ENCODE data around the gene TGFBR3.

DNA sequence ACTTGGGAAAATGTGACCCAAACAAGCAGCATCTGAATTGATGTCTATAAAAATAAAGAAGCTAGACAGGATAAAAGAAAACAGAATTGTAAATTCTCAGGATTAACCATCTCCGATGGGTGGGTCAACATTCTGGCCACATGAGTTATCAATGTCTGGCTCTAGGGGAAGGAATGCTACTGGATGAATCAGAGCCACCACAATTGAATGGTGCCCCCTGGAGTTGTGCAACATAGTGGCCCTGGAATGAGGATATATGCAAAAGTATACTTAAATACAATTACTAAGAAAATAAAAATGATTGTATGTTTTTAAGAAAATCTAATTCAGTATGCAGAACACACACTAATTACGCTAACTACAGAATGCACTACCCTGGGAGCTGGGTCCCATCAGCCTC is 185.6 kb downstream of the TGFBR3 start:
- TF ChIP-seq, protein P1, sequence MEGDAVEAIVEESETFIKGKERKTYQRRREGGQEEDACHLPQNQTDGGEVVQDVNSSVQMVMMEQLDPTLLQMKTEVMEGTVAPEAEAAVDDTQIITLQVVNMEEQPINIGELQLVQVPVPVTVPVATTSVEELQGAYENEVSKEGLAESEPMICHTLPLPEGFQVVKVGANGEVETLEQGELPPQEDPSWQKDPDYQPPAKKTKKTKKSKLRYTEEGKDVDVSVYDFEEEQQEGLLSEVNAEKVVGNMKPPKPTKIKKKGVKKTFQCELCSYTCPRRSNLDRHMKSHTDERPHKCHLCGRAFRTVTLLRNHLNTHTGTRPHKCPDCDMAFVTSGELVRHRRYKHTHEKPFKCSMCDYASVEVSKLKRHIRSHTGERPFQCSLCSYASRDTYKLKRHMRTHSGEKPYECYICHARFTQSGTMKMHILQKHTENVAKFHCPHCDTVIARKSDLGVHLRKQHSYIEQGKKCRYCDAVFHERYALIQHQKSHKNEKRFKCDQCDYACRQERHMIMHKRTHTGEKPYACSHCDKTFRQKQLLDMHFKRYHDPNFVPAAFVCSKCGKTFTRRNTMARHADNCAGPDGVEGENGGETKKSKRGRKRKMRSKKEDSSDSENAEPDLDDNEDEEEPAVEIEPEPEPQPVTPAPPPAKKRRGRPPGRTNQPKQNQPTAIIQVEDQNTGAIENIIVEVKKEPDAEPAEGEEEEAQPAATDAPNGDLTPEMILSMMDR (IDR thresholded peaks at IDR 0.05; ENCODE audit: borderline replicate concordance, extremely low read depth, low read length, poor library complexity, severe bottlenecking), result no peak
- no peak for TF ChIP-seq EZH2 (IDR thresholded peaks at IDR 0.05; ENCODE audit: borderline replicate concordance, low read depth, low read length, severe bottlenecking)

Data from DND-41 (cell line).